GM10266 (cell line): ENCODE data around the gene PTP4A1.

Experiments used
- DNase-seq: peaks from one replicate; pipeline ENCODE4 v3.0.0; 2012; ENCODE audit errors: extremely low spot score
- TF ChIP-seq, protein P1 (sequence below): IDR thresholded peaks from 2 replicates; pipeline ENCODE4 v1.5.1; 2012; ENCODE audit warnings: mild to moderate bottlenecking, low read depth; ENCODE audit not compliant: control insufficient read depth, insufficient read depth; ENCODE audit errors: missing control alignments

PTP4A1 gene

DNA sequence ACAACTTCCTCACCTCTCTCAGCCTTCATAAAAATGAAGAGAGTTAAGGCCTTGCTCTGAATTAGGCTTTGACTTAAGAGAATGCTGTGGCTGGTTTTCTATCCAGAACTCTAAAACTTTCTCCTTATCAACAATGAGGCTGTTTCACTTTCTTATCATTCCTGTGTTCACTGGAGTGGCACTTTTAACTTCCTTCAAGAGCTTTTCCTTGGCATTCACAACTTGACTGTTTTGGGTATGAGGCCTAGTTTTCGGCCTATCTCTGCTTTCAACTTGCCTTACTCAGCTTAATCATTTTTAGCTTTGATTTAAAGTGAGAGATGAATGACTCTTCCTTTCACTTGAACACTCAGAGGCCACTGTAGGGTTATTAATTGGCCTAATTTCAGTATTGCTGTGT is 4.3 kb upstream of the PTP4A1 start:
- no peak for DNase-seq
- TF ChIP-seq, protein P1, sequence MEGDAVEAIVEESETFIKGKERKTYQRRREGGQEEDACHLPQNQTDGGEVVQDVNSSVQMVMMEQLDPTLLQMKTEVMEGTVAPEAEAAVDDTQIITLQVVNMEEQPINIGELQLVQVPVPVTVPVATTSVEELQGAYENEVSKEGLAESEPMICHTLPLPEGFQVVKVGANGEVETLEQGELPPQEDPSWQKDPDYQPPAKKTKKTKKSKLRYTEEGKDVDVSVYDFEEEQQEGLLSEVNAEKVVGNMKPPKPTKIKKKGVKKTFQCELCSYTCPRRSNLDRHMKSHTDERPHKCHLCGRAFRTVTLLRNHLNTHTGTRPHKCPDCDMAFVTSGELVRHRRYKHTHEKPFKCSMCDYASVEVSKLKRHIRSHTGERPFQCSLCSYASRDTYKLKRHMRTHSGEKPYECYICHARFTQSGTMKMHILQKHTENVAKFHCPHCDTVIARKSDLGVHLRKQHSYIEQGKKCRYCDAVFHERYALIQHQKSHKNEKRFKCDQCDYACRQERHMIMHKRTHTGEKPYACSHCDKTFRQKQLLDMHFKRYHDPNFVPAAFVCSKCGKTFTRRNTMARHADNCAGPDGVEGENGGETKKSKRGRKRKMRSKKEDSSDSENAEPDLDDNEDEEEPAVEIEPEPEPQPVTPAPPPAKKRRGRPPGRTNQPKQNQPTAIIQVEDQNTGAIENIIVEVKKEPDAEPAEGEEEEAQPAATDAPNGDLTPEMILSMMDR = no peak

- no peak for DNase-seq
- TF ChIP-seq, protein P1 = no peak
Measured at GRCh38 chr6:63571361-63572043, 778 bp upstream of the PTP4A1 start.

DNA sequence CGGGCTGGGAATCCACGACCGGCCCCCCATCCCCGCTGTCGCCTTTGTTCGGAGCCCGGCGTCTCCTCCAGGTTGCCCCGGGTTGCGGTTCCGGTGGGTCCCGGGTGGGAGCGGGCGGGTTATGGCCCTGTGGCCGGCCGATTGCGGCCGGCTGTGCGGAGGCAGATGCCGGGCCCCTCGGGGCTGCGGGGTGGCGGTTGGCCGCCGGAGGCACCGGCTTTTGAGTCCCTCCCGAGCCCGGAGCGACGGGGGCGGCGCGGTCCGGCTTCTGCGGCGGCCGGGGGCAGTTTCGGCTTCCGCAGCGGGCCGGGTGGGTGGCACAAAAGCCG is 431 bp downstream of the PTP4A1 start:
- TF ChIP-seq, protein P1 = no peak
- peak; percentile 34 for DNase-seq

DNA sequence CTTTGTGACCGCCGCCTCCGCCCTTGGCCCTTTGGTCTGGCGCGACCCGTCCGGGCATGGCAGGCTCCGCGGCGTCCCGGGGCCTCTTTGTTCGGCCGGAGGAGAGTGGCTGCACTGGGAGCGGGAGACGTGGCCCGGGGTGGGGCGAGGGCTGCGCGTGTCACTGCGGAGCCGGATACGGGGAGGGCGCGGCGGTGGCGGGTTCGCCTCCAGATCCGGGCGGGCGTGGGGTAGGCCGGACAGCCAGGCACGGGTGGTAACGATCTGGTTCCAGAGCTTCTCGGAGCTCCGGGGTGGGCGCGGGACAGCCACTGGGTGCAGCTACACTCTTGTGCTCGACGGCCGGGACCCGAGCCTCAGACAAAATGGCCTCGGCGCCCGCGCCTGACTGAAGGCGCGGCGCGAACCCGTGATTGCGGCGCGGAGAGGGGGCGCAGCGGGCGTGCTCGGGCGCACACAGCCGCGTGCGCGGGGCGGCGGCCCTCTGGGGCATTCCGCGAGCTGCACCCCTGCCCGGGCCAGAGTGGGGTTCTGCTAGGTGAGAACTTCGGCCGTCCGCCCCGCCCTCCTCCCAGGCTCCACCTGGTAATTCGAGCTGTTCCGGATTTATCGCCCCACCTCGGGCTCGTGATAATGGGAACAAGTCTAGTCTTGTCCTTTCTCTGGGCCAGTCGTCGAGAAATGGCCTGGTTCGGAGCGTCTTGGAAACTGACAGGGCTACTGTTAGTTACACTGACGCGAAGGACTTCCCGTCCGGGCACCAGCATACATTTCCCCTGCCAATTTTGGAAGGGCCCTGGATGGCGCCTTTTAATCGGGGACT is 1.0 kb downstream of the PTP4A1 start:
- TF ChIP-seq, protein P1 = no peak
- DNase-seq = peak; percentile 69

GRCh38 chr6:63573899-63574553 is 1.7 kb downstream of the PTP4A1 start:
- no peak for DNase-seq
- TF ChIP-seq, protein P1 = peak; percentile 63

DNA sequence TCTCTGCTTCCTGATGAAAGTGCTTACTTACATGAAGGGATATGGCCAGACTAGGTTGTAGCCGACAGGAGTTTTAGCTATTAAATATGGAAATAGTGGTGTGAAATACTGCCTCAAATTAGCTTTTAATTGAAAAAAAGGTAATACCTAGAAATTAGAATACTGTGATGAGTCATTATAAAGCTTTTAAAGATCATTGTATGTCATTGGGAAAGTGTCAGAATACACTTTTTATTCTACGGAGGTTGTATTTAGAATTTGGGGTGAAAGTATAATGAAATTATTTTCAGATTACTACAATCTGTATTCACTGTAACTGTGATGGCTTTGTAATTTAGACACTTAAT is 2.2 kb downstream of the PTP4A1 start:
- TF ChIP-seq, protein P1 = no peak

More for the DNA sequence above, 2.2 kb downstream of the PTP4A1 start:
- no peak for DNase-seq
